Prostate gland (tissue), 2 donors: Measurements from ENCODE around the gene DLG3. TPM values are rescaled to one million over a fixed set of nuclear protein-coding genes. Genes with fewer than 3 reads are reported as not detected.
"Not testable (repeated sequence)": the region's sequence is repeated elsewhere in the genome, so short reads cannot be mapped to it uniquely, and the experiment has no call there.

Experiments used
- DNase-seq: peaks from one replicate; pipeline ENCODE4 v3.0.0-alpha.2; 2019; ENCODE audit warnings: low spot score
- H3K27ac ChIP-seq, 2 donors: fragments of 200-600 bp; sonication (generic); 2 replicates each; pipeline ENCODE4 v1.5.1; 2017 to 2019
- H3K27me3 ChIP-seq: fragments of 200-600 bp; sonication (generic); replicated peaks from 2 replicates; pipeline ENCODE4 v1.5.1; 2019; ENCODE audit not compliant: insufficient read depth
- H3K36me3 ChIP-seq, 2 donors: fragments of 200-600 bp; sonication (generic); 1 replicate in 1 of 2; 2 replicates in 1 of 2; pipeline versions ENCODE4 v1.5.1 to v1.8.1; 2017 to 2019
- H3K4me1 ChIP-seq: fragments of 200-600 bp; sonication (generic); replicated peaks from 2 replicates; pipeline ENCODE4 v1.5.1; 2019
- H3K4me3 ChIP-seq, 2 donors: fragments of 200-600 bp; sonication (generic); 2 replicates each; pipeline ENCODE4 v1.5.1; 2017 to 2019
- H3K9me3 ChIP-seq: fragments of 200-600 bp; sonication (generic); 2 replicates; pipeline ENCODE4 v1.5.1; 2017
- POLR2A ChIP-seq: fragments of 450-650 bp; IDR thresholded peaks from one replicate; pipeline ENCODE4 v1.6.1; 2016; ENCODE audit warnings: antibody characterized with exemption, mild to moderate bottlenecking
- POLR2AphosphoS5 ChIP-seq: sonication (generic); formaldehyde crosslinking; IDR thresholded peaks from one replicate; pipeline ENCODE4 v1.6.1; 2017; ENCODE audit warnings: antibody characterized with exemption
- WGBS: methylation state at CpG from one replicate; pipeline ENCODE4 v1.1.5; 2018; 5-methylcytosine and 5-hydroxymethylcytosine counted together
- intact Hi-C: fragments of 100-400 bp; cut with DNase I; formaldehyde crosslinking; loops from one replicate; pipeline ENCODE4 v1.14.2; 2022
- total RNA-seq, 2 donors: library from RNA; depleted of rRNA; stranded (reverse); fragments of >200 nt; gene quantifications; one replicate each; pipeline ENCODE4 v1.1.0, GENCODE V29; 2016
- TF ChIP-seq, protein P1 (sequence below), 4 experiments: fragments of 200-600 bp in 2 of 4; fragments of 450-650 bp in 2 of 4; sonication (generic) in 2 of 4; IDR thresholded peaks; 1 replicate in 3 of 4; 2 replicates in 1 of 4; pipeline ENCODE4 v1.5.1; 2016 to 2019; ENCODE audit warnings: antibody characterized with exemption in 4 of 4, mild to moderate bottlenecking in 2 of 4, moderate library complexity in 2 of 4

The DLG3 gene
- total RNA-seq, 2 donors from 2014 or later, result 11.9 to 29.1 TPM

DNA sequence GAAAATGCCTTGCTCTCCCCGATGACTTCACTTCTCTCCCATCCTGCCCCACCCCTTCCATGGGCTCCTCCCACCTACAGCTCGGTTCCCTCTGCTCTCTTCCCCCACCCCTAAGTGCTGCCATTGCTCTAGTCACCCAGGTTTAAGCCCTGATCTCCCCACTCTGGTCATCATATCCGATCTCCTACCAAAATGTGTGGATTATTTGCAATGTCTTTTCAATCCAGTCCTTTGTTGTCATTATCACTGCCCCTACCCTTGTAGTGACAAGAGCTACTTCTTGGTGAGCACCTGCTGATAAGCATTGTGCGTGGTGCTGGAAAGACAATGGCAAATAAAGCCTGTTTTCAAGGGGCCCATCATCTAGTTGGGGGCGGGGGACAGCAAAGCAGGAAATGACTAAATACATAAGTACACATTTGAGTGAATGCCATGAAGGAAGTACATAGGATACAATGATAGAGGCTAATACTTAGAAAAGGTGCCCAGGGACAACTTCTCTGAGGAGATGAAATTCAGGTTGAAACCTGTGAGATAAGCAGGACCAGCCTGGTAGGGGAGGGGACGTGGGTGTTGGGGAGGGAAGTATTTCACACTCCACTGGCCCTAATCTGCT, 63.8 kb downstream of the DLG3 start:
- no peak overlapping the region for H3K27ac ChIP-seq
- WGBS, result 48% methylated on average over 6 of the region's 6 CpGs
- no peaks in the 10 kb centered on the region for H3K9me3 ChIP-seq
- TF ChIP-seq POLR2A (no peak), POLR2AphosphoS5 (no peak)
- TF ChIP-seq, protein P1, sequence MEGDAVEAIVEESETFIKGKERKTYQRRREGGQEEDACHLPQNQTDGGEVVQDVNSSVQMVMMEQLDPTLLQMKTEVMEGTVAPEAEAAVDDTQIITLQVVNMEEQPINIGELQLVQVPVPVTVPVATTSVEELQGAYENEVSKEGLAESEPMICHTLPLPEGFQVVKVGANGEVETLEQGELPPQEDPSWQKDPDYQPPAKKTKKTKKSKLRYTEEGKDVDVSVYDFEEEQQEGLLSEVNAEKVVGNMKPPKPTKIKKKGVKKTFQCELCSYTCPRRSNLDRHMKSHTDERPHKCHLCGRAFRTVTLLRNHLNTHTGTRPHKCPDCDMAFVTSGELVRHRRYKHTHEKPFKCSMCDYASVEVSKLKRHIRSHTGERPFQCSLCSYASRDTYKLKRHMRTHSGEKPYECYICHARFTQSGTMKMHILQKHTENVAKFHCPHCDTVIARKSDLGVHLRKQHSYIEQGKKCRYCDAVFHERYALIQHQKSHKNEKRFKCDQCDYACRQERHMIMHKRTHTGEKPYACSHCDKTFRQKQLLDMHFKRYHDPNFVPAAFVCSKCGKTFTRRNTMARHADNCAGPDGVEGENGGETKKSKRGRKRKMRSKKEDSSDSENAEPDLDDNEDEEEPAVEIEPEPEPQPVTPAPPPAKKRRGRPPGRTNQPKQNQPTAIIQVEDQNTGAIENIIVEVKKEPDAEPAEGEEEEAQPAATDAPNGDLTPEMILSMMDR (IDR thresholded peaks at IDR 0.05), result no peak
- intact Hi-C loops, result no loop called here
- no peaks in the 10 kb centered on the region for H3K4me1 ChIP-seq
- DNase-seq, result no peak
- no peaks in the 10 kb centered on the region for H3K36me3 ChIP-seq
- H3K27me3 ChIP-seq, result no peaks in the 10 kb centered on the region
- no peak overlapping the region for H3K4me3 ChIP-seq

DNA sequence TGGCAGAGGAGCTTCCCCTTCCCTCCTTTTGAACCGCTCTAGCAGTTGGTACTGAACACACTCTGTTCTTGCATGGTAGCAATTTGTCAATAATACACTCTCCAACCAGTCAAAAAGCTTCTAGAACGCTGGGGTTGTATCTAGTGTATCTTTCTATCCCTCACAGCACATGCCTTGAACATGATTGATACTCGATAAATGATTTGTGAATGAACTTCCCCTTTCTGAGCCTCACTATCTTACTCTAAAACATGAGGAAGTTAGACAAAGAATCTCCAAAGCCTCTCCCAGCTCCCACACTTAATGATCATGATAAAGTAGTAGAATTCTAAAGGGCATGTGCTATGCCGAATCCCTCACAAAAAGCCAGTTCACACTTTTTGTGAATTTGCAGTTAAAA, 64.4 kb downstream of the DLG3 start:
- no peaks in the 10 kb centered on the region for H3K27me3 ChIP-seq
- H3K4me1 ChIP-seq, result no peaks in the 10 kb centered on the region
- intact Hi-C loops, result no loop called here
- WGBS, result 84% methylated on average over 4 of the region's 4 CpGs
- H3K36me3 ChIP-seq, result no peaks in the 10 kb centered on the region
- H3K9me3 ChIP-seq, result no peaks in the 10 kb centered on the region
- no peak for DNase-seq
- TF ChIP-seq POLR2A, result no peak
- TF ChIP-seq POLR2AphosphoS5, result no peak
- TF ChIP-seq, protein P1 (IDR thresholded peaks at IDR 0.05), result no peak
- no peak overlapping the region for H3K27ac ChIP-seq
- H3K4me3 ChIP-seq, result no peak overlapping the region

DNA sequence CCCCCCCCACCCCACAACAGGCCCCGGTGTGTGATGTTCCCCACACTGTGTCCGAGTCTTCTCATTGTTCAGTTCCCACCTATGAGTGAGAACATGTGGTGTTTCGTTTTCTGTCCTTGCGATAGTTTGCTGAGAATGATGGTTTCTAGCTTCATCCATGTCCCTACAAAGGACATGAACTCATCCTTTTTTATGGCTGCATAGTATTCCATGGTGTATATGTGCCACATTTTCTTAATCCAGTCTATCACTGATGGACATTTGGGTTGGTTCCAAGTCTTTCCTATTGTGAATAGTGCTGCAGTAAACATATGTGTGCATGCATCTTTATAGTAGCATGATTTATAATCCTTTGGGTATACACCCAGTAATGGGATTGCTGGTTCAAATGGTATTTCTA, 70.6 kb downstream of the DLG3 start:
- H3K9me3 ChIP-seq, H3K27me3 ChIP-seq, H3K27ac ChIP-seq, H3K36me3 ChIP-seq, intact Hi-C loops, H3K4me1 ChIP-seq, H3K4me3 ChIP-seq, DNase-seq: not testable (repeated sequence)
- WGBS, result 97% methylated on average over 4 of the region's 4 CpGs

DNA sequence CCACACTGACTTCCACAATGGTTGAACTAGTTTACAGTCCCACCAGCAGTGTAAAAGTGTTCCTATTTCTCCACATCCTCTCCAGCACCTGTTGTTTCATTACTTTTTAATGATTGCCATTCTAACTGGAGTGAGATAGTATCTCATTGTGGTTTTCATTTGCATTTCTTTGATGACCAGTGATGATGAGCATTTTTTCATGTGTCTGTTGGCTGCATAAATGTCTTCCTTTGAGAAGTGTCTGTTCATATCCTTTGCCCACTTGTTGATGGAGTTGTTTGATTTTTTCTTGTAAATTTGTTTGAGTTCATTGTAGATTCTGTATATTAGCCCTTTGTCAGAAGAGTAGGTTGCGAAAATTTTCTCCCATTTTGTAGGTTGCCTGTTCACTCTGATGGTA, 71.1 kb downstream of the DLG3 start:
- H3K27ac ChIP-seq, H3K4me3 ChIP-seq, DNase-seq, intact Hi-C loops, H3K9me3 ChIP-seq, H3K4me1 ChIP-seq, H3K27me3 ChIP-seq, H3K36me3 ChIP-seq: not testable (repeated sequence)
- 83% methylated on average over 1 of the region's 1 CpG for WGBS

DNA sequence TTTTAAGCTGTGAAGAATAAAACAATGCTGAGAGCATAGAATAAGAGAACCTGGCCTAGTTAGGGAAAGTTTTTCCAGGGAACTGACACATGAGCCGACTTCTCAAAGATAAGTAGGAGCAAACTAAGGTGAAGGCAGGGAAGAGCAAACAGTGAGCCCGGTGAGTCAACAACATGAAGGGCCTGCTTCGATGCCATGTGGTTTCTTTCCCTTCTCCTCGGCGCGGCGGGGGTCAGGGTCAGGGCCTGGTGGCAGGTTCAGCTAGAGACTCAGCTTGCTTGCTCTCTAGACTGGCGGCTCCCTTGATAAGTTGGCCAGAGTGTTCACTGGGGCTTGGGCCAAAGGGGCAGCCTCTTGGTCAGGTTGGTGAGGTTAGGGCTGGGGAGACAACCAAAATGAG, 81.1 kb downstream of the DLG3 start:
- 39% methylated on average over 7 of the region's 8 CpGs for WGBS
- TF ChIP-seq POLR2AphosphoS5 (no peak), POLR2A (no peak)
- TF ChIP-seq, protein P1 (IDR thresholded peaks at IDR 0.05), result no peak
- Histone ChIP-seq H3K4me1 (no peaks in the 10 kb centered on the region), H3K4me3 (no peak overlapping the region), H3K27ac (no peak overlapping the region), H3K36me3 (no peaks in the 10 kb centered on the region), H3K27me3 (no peaks in the 10 kb centered on the region), H3K9me3 (no peaks in the 10 kb centered on the region)
- DNase-seq, result peak; percentile 3
- intact Hi-C loops, result no loop called here

DNA sequence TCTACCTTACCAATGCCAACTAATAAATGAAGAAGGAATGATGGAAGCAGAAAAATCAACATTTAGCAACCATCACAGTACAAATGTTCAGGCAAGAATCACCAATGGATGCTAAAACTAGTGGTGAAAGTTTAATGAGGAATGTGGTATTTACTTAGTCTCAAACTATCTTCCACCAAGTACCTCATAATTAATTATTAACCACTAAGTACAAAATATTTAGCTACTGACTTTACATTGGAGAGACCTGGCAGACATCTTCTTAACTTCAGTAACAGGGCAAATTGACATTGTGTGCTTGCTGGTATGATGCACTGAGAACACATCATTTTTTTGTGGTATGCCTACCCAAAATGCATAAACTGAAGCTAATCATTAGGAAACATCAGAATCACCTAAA, 82.4 kb downstream of the DLG3 start:
- H3K4me3 ChIP-seq, result no peak overlapping the region
- H3K9me3 ChIP-seq, result no peaks in the 10 kb centered on the region
- no peaks in the 10 kb centered on the region for H3K27me3 ChIP-seq
- intact Hi-C loops, result no loop called here
- H3K27ac ChIP-seq, result no peak overlapping the region
- H3K4me1 ChIP-seq, result no peaks in the 10 kb centered on the region
- no peak for DNase-seq
- H3K36me3 ChIP-seq, result no peaks in the 10 kb centered on the region
- TF ChIP-seq, protein P1 (IDR thresholded peaks at IDR 0.05), result no peak
- TF ChIP-seq POLR2A (no peak), POLR2AphosphoS5 (no peak)
